A549 treated with dexamethasone at 1 μM for 4 hours (cell line): ENCODE data around the gene KRTAP4-16. TPM values are rescaled to one million over a fixed set of nuclear protein-coding genes. Genes with fewer than 3 reads are reported as not detected.

Experiments
- total RNA-seq: library from RNA; stranded (reverse); fragments of 200-300 nt; extraction: Qiagen RNA extraction; gene quantifications from 5 replicates; pipeline ENCODE4 v1.2.3, GENCODE V29; 2022

The KRTAP4-16 gene
- not detected in 5 replicates for total RNA-seq

GRCh38 chr17:41101586-41102259 is at the start of gene KRTAP4-16:
KRTAP4-16 (minus strand) TSS chr17:41102209; CDS start chr17:41102209, 0 bp downstream.

GRCh38 chr17:41149652-41149985 is 47.6 kb upstream of the KRTAP4-16 start, which contains the start of gene KRTAP4-5:
KRTAP4-5 (minus strand) TSS chr17:41149825; CDS start chr17:41149767, 58 bp downstream.

GRCh38 chr17:41140360-41141131 is 38.5 kb upstream of the KRTAP4-16 start, which contains the start of gene KRTAP4-6:
KRTAP4-6 (minus strand) TSS chr17:41140544; CDS start chr17:41140487, 57 bp downstream.

GRCh38 chr17:41123991-41124371 is 22.0 kb upstream of the KRTAP4-16 start, which contains the start of gene KRTAP4-12:
KRTAP4-12 (minus strand) TSS chr17:41124182; CDS start chr17:41124122, 60 bp downstream.

GRCh38 chr17:41117846-41118386 is 15.9 kb upstream of the KRTAP4-16 start, which contains the start of gene KRTAP4-11:
KRTAP4-11 (minus strand) TSS chr17:41118373; CDS start chr17:41118315, 58 bp downstream.

GRCh38 chr17:41105347-41105746 is 3.3 kb upstream of the KRTAP4-16 start, which contains the start of gene KRTAP4-9:
KRTAP4-9 (plus strand) TSS chr17:41105389; CDS start chr17:41105389, 0 bp downstream.

GRCh38 chr17:41098042-41098441 is 4.0 kb downstream of the KRTAP4-16 start, which contains the start of gene KRTAP4-8:
KRTAP4-8 (minus strand) TSS chr17:41098142; CDS start chr17:41098084, 58 bp downstream.

GRCh38 chr17:41084100-41084856 is 17.7 kb downstream of the KRTAP4-16 start, which contains the start of gene KRTAP4-7:
KRTAP4-7 (plus strand) TSS chr17:41084150; CDS start chr17:41084207, 57 bp downstream.

GRCh38 chr17:41065829-41066624 is 36.0 kb downstream of the KRTAP4-16 start, which contains the start of gene KRTAP2-4:
KRTAP2-4 (minus strand) TSS chr17:41065879; CDS start chr17:41065845, 34 bp downstream.

GRCh38 chr17:41060052-41060604 is 41.9 kb downstream of the KRTAP4-16 start, which contains the start of gene KRTAP2-3:
KRTAP2-3 (minus strand) TSS chr17:41060114; CDS start chr17:41060050, 64 bp downstream.

GRCh38 chr17:41055130-41055529 is 46.9 kb downstream of the KRTAP4-16 start, which contains the start of gene KRTAP2-2:
KRTAP2-2 (minus strand) TSS chr17:41055230; CDS start chr17:41055211, 19 bp downstream.

Other genes starting within 250 kb of the KRTAP4-16 start
- not detected in 5 replicates for gene KRT12, start 235.0 kb downstream of the KRTAP4-16 start, total RNA-seq
- gene KRT20, start 217.0 kb downstream of the KRTAP4-16 start, total RNA-seq, result 0.11 to 0.49 TPM (median 0.19 TPM) in 5 replicates
- gene KRT23, start 164.6 kb downstream of the KRTAP4-16 start, total RNA-seq, result 0.07 to 0.18 TPM (median 0.08 TPM) in 5 replicates
- gene KRT39, start 135.3 kb downstream of the KRTAP4-16 start, total RNA-seq, result not detected in 5 replicates
- not detected in 5 replicates for gene KRT40, start 117.9 kb downstream of the KRTAP4-16 start, total RNA-seq
- gene KRTAP3-3, start 108.0 kb downstream of the KRTAP4-16 start, total RNA-seq, result not detected in 5 replicates
- gene KRTAP3-2, start 102.3 kb downstream of the KRTAP4-16 start, total RNA-seq, result 0.16 to 0.41 TPM (median 0.28 TPM) in 4 of 5 replicates, not detected in the other
- gene KRTAP3-1, start 93.1 kb downstream of the KRTAP4-16 start, total RNA-seq, result not detected in 5 replicates
- not detected in 5 replicates for gene KRTAP1-5, start 75.0 kb downstream of the KRTAP4-16 start, total RNA-seq
- gene KRTAP1-4, start 72.0 kb downstream of the KRTAP4-16 start, total RNA-seq, result not detected in 5 replicates
- not detected in 5 replicates for gene KRTAP1-3, start 67.3 kb downstream of the KRTAP4-16 start, total RNA-seq
- not detected in 5 replicates for gene KRTAP1-1, start 60.8 kb downstream of the KRTAP4-16 start, total RNA-seq
- gene KRTAP2-1, start 54.9 kb downstream of the KRTAP4-16 start, total RNA-seq, result not detected in 5 replicates
- gene KRTAP2-2, start 47.0 kb downstream of the KRTAP4-16 start, total RNA-seq, result not detected in 5 replicates
- 0.18 TPM in 1 of 5 replicates, not detected in the others for gene KRTAP2-3, start 42.1 kb downstream of the KRTAP4-16 start, total RNA-seq
- not detected in 5 replicates for gene KRTAP2-4, start 36.3 kb downstream of the KRTAP4-16 start, total RNA-seq
- gene KRTAP4-7, start 18.1 kb downstream of the KRTAP4-16 start, total RNA-seq, result not detected in 5 replicates
- not detected in 5 replicates for gene KRTAP4-8, start 4.1 kb downstream of the KRTAP4-16 start, total RNA-seq
- not detected in 5 replicates for gene KRTAP4-9, start 3.2 kb upstream of the KRTAP4-16 start, total RNA-seq
- gene KRTAP4-11, start 16.2 kb upstream of the KRTAP4-16 start, total RNA-seq, result not detected in 5 replicates
- not detected in 5 replicates for gene KRTAP4-12, start 22.0 kb upstream of the KRTAP4-16 start, total RNA-seq
- gene KRTAP4-6, start 38.3 kb upstream of the KRTAP4-16 start, total RNA-seq, result not detected in 5 replicates
- not detected in 5 replicates for gene KRTAP4-5, start 47.6 kb upstream of the KRTAP4-16 start, total RNA-seq
- gene KRTAP4-4, start 58.5 kb upstream of the KRTAP4-16 start, total RNA-seq, result not detected in 5 replicates
- not detected in 5 replicates for gene KRTAP4-3, start 66.0 kb upstream of the KRTAP4-16 start, total RNA-seq
- gene KRTAP4-2, start 76.0 kb upstream of the KRTAP4-16 start, total RNA-seq, result not detected in 5 replicates
- 0.14 to 0.25 TPM (median 0.24 TPM) in 3 of 5 replicates, not detected in the others for gene KRTAP4-1, start 82.7 kb upstream of the KRTAP4-16 start, total RNA-seq
- gene KRTAP9-1, start 87.7 kb upstream of the KRTAP4-16 start, total RNA-seq, result not detected in 5 replicates
- gene KRTAP9-2, start 124.4 kb upstream of the KRTAP4-16 start, total RNA-seq, result not detected in 5 replicates
- gene KRTAP9-3, start 130.2 kb upstream of the KRTAP4-16 start, total RNA-seq, result not detected in 5 replicates
- not detected in 5 replicates for gene KRTAP9-8, start 135.8 kb upstream of the KRTAP4-16 start, total RNA-seq
- gene KRTAP9-4, start 147.5 kb upstream of the KRTAP4-16 start, total RNA-seq, result not detected in 5 replicates
- gene KRTAP9-9, start 153.2 kb upstream of the KRTAP4-16 start, total RNA-seq, result not detected in 5 replicates
- gene KRTAP9-6, start 163.2 kb upstream of the KRTAP4-16 start, total RNA-seq, result not detected in 5 replicates
- gene KRTAP9-7, start 173.5 kb upstream of the KRTAP4-16 start, total RNA-seq, result not detected in 5 replicates
- not detected in 5 replicates for gene KRTAP29-1, start 200.6 kb upstream of the KRTAP4-16 start, total RNA-seq
- not detected in 5 replicates for gene KRTAP16-1, start 207.1 kb upstream of the KRTAP4-16 start, total RNA-seq
- not detected in 5 replicates for gene KRTAP17-1, start 213.5 kb upstream of the KRTAP4-16 start, total RNA-seq
- gene KRT33A, start 248.6 kb upstream of the KRTAP4-16 start, total RNA-seq, result not detected in 5 replicates